Tracheal epithelial cell (primary cell): ENCODE measurements around the gene TRPV6. TPM values are rescaled to one million over a fixed set of nuclear protein-coding genes. Genes with fewer than 3 reads are reported as not detected.

Experiments used
- total RNA-seq: library from RNA; depleted of rRNA; stranded (reverse); fragments of >200 nt; gene quantifications from 2 replicates; pipeline ENCODE4 v1.2.1, GENCODE V29; 2014

The TRPV6 gene
- total RNA-seq = under 0.01 TPM in 1 of 2 replicates, not detected in the other

DNA sequence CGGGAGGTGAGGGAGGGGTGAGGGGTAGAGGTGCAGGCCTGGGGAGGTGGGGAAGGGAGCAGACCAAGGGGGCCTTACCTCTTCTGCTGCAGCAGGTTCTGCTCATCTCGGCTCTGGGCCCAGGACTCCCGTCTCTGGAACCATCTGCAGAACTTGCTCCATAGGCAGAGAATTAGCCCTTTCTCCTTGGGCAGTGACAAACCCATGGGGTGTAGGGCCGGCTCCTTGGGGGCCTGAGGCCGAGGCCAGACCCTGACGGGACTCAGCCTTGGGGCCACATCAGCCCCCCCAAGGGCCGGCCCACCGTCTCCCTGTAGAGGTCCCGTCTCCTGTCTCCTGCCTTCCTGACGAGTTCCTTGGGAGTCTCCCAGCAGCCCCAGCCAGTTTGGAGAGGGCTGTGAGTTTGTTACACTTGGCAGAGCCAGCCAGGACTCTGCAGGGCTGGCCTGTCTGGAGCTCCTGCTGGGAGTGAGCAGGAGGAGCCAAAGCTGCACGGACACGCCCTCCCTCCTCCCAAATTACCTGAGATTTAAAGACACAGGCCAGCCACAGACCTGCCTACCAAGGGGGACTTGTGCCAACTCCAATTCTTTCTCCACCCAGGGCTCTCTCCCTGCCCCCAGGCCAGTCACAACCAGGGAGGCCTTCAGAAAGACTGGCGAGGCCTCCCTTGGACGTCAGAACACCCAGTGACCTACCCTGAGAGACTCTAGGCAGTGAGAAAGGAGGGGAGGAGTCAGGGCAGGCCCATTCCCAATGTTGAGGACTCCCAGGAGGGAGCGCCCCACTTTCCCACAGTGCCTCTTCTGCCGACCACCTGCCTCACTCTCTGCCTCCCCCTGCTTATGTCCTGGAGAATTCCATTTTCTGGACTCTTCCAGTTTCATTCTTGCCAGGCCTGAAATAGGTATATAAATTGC lies at the start of gene TRPV6:
Gene TRPV6, minus strand, starts transcription at position 435 of the 920 bp plus-strand sequence.

DNA sequence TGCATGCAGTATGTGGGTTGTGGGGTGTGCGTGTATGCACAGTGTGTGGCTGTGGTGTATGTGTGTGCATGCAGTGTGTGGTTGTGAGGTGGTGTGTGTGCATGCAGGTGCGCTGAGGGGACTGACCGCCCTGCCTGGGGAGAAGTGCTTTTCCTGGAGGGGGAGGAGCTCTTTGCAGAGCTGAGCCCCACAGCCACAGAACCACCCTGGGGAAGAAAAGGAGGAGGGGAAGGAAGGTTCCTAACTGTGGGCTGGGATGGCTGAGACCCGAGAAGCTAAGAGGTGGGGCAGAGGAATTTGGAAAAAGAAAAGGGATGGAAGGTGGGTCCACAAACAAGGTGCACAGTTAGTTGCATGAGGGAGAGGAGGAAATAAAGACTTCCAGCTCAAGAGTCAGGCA lies 48.1 kb upstream of the TRPV6 start, which contains the start of gene TRPV5:
Gene TRPV5, minus strand, starts transcription at position 123 of the 400 bp plus-strand sequence. CDS start 287 bp downstream, outside the sequence.

DNA sequence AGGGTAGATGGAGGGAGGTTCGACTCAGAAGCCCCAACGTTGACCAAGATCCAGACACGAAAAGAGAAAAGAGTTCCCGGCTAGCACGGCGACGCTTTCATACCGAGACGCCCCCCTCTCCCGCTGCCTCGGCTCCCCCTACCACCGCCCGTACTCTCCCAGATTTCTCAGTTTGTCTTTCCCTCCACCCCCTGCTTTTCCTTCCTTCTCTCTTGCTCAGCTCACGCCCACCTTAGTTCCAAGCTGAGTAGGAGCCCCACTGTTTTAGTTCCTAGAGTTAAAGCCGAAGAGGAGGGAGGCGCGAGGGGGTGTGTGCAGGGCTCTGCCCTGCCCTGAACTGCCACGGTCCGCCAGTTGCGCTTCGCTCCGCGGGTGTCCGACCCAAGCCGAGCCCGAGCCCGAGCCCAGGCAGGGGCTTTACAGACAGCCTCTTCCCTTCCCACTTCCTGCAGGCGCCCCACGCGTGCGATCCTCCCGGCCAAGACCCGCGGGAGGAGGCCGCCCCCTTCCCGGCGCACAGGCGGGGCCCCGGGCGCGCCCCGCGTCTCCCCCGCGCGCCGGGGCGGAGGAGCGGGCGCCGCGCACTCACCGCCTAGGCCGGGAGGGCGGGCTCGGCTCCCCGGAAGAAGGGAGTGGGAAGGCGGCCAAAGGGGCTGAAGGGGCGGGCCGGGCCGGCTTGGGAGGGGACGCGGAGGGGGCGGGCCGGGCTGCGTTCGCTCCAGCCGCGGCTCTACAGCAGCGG lies 31.0 kb downstream of the TRPV6 start, which contains the start of gene EPHB6:
Gene EPHB6, plus strand, starts transcription at position 705 of the 742 bp plus-strand sequence. CDS start 8,152 bp downstream, outside the sequence.

Other genes with a start within 250 kb of the TRPV6 start
- not detected in 2 replicates for gene PRSS1, start 136.3 kb downstream of the TRPV6 start, total RNA-seq
- not detected in 2 replicates for gene PRSS2, start 114.8 kb downstream of the TRPV6 start, total RNA-seq
- under 0.01 and 0.72 TPM in 2 replicates for gene EPHB6, start 30.7 kb downstream of the TRPV6 start, total RNA-seq
- gene TRPV5, start 48.0 kb upstream of the TRPV6 start, total RNA-seq = not detected in 2 replicates
- not detected in 2 replicates for gene LLCFC1, start 53.7 kb upstream of the TRPV6 start, total RNA-seq
- 0.72 TPM in 1 of 2 replicates, not detected in the other for gene KEL, start 76.6 kb upstream of the TRPV6 start, total RNA-seq
- gene OR9A2, start 141.4 kb upstream of the TRPV6 start, total RNA-seq = not detected in 2 replicates
- not detected in 2 replicates for gene OR6V1, start 166.6 kb upstream of the TRPV6 start, total RNA-seq
- not detected in 2 replicates for gene PIP, start 246.3 kb upstream of the TRPV6 start, total RNA-seq